ENCODE data around the gene STYX. TPM values are rescaled to one million over a fixed set of nuclear protein-coding genes. Genes with fewer than 3 reads are reported as not detected.

The STYX gene
- total RNA-seq, 1 experiment from 2014 or later, result 16.3 TPM

- TF ChIP-seq RAD21 (IDR thresholded peaks at IDR 0.05; ENCODE audit: low read depth), result 0 out of 2 replicates have a peak, but pooled peaks have one; percentile 2
- TF ChIP-seq ZNF274 (IDR thresholded peaks at IDR 0.05; ENCODE audit: low read depth, low read length), result no peak
- Histone ChIP-seq H3K4me1 (ENCODE audit: control insufficient read depth in 1 of 2, insufficient read depth in 2 of 2, low read length in 2 of 2) (no peaks in the 10 kb centered on the region), H3K79me2 (ENCODE audit: insufficient read depth, low read length) (no peaks in the 10 kb centered on the region), H3K36me3 (ENCODE audit: control insufficient read depth in 1 of 2, insufficient read depth in 2 of 2, low read length in 2 of 2) (no peaks in the 10 kb centered on the region), H2AFZ (ENCODE audit: low read depth, low read length, poor library complexity, severe bottlenecking) (no peak overlapping the region), H3K4me3 (replicated peaks in 1 of 2; ENCODE audit: low read depth in 1 of 2, low read length in 2 of 2) (no peak overlapping the region), H3K9me2 (ENCODE audit: insufficient read depth) (no peaks in the 10 kb centered on the region), H3K4me2 (ENCODE audit: low read length) (no peak overlapping the region), H3K27me3 (ENCODE audit: insufficient read depth, low read length) (no peaks in the 10 kb centered on the region), H4K20me1 (ENCODE audit: insufficient read depth) (no peaks in the 10 kb centered on the region), H3K27ac (ENCODE audit: low read depth, low read length) (no peak overlapping the region), H3K9ac (ENCODE audit: low read length) (no peak overlapping the region), H3K9me3 (ENCODE audit: control insufficient read depth in 1 of 2, insufficient read depth in 1 of 2, low read depth in 1 of 2, low read length in 2 of 2) (no peaks in the 10 kb centered on the region)
- no peak for ATAC-seq
- CTCF ChIA-PET, result no interaction called here
- BruUV-seq (replicated peaks), result no TSS peak
- POLR2A ChIA-PET, result no interaction called here
- RAD21 ChIA-PET (ENCODE audit: low non-redundant PET in 1 of 2, low total read pairs in 2 of 2, uncharacterized antibody in 2 of 2, unreplicated experiment in 2 of 2), result no interaction called here
- intact Hi-C loops (cut with micrococcal nuclease), result no loop called here
- no peak for DNase-seq (ENCODE audit: low read depth, low spot score)
Measured at GRCh38 chr14:52798826-52799225, 68.9 kb downstream of the STYX start.

DNA sequence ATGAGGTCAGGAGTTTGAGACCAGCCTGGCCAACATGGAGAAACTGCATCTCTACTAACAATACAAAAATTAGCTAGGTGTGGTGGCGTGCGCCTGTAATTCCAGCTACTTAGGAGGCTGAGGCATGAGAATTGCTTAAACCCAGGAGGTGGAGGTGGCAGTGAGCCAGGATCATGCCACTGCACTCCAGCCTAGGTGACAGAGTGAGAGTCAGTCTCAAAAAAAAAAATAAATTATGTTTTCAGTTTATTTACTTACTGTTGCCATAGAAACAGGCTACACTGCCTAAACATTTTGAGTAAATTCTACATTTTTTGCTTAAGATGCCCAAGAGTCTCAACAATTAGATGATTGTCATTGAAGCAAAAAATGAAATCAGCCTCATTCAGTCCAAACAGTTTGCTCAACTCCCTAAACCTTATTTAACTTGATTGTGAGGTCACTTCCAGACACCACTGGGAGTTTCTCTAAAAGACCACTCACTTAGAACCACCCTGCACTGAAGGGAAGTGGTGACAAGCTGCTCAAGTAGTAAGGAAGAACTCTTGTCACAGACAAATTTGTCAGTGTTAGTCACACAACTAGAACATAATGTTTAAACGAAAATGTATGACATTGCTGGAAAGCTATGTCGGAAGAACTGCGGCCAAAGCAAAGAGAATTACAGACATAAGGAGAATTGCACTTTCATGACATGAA lies 71.2 kb downstream of the STYX start:
- Histone ChIP-seq H3K9ac (ENCODE audit: low read length) (no peak overlapping the region), H3K79me2 (ENCODE audit: insufficient read depth, low read length) (no peaks in the 10 kb centered on the region), H3K4me2 (ENCODE audit: low read length) (no peak overlapping the region), H3K9me3 (ENCODE audit: control insufficient read depth in 1 of 2, insufficient read depth in 1 of 2, low read depth in 1 of 2, low read length in 2 of 2) (no peaks in the 10 kb centered on the region), H2AFZ (ENCODE audit: low read depth, low read length, poor library complexity, severe bottlenecking) (no peak overlapping the region), H4K20me1 (ENCODE audit: insufficient read depth) (no peaks in the 10 kb centered on the region), H3K4me1 (ENCODE audit: control insufficient read depth in 1 of 2, insufficient read depth in 2 of 2, low read length in 2 of 2) (no peaks in the 10 kb centered on the region), H3K9me2 (ENCODE audit: insufficient read depth) (no peaks in the 10 kb centered on the region), H3K4me3 (replicated peaks in 1 of 2; ENCODE audit: low read depth in 1 of 2, low read length in 2 of 2) (no peak overlapping the region), H3K27me3 (ENCODE audit: insufficient read depth, low read length) (no peaks in the 10 kb centered on the region), H3K27ac (ENCODE audit: low read depth, low read length) (no peak overlapping the region), H3K36me3 (ENCODE audit: control insufficient read depth in 1 of 2, insufficient read depth in 2 of 2, low read length in 2 of 2) (no peaks in the 10 kb centered on the region)
- ChIA-PET RAD21 (ENCODE audit: low non-redundant PET in 1 of 2, low total read pairs in 2 of 2, uncharacterized antibody in 2 of 2, unreplicated experiment in 2 of 2) (no interaction called here), CTCF (no interaction called here), POLR2A (no interaction called here)
- ATAC-seq, result no peak
- BruUV-seq (replicated peaks), result no TSS peak
- DNase-seq (ENCODE audit: low read depth, low spot score), result no peak
- intact Hi-C loops (cut with micrococcal nuclease), result no loop called here
- TF ChIP-seq JUND (IDR thresholded peaks at IDR 0.05) (no peak), FOSL1 (IDR thresholded peaks at IDR 0.05; ENCODE audit: low read depth) (no peak), RAD21 (IDR thresholded peaks at IDR 0.05; ENCODE audit: low read depth) (no peak), CEBPB (IDR thresholded peaks at IDR 0.05; ENCODE audit: low read depth) (no peak), ATF3 (IDR thresholded peaks at IDR 0.05) (no peak), ZNF274 (IDR thresholded peaks at IDR 0.05; ENCODE audit: low read depth, low read length) (no peak), CTCF (IDR thresholded peaks at IDR 0.05 in 2 of 3, conservative IDR thresholded peaks at IDR 0.05 in 1 of 3; ENCODE audit: borderline replicate concordance in 1 of 3, insufficient read depth in 1 of 3, low read depth in 2 of 3, low read length in 2 of 3) (no peak), ELF1 (IDR thresholded peaks at IDR 0.05; ENCODE audit: borderline replicate concordance, low read depth) (no peak), POLR2AphosphoS5 (IDR thresholded peaks at IDR 0.05; ENCODE audit: low read depth, low read length) (no peak)
- TF ChIP-seq, protein P1, sequence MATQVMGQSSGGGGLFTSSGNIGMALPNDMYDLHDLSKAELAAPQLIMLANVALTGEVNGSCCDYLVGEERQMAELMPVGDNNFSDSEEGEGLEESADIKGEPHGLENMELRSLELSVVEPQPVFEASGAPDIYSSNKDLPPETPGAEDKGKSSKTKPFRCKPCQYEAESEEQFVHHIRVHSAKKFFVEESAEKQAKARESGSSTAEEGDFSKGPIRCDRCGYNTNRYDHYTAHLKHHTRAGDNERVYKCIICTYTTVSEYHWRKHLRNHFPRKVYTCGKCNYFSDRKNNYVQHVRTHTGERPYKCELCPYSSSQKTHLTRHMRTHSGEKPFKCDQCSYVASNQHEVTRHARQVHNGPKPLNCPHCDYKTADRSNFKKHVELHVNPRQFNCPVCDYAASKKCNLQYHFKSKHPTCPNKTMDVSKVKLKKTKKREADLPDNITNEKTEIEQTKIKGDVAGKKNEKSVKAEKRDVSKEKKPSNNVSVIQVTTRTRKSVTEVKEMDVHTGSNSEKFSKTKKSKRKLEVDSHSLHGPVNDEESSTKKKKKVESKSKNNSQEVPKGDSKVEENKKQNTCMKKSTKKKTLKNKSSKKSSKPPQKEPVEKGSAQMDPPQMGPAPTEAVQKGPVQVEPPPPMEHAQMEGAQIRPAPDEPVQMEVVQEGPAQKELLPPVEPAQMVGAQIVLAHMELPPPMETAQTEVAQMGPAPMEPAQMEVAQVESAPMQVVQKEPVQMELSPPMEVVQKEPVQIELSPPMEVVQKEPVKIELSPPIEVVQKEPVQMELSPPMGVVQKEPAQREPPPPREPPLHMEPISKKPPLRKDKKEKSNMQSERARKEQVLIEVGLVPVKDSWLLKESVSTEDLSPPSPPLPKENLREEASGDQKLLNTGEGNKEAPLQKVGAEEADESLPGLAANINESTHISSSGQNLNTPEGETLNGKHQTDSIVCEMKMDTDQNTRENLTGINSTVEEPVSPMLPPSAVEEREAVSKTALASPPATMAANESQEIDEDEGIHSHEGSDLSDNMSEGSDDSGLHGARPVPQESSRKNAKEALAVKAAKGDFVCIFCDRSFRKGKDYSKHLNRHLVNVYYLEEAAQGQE (IDR thresholded peaks at IDR 0.05; ENCODE audit: low read depth), result no peak
- TF ChIP-seq, protein P2, sequence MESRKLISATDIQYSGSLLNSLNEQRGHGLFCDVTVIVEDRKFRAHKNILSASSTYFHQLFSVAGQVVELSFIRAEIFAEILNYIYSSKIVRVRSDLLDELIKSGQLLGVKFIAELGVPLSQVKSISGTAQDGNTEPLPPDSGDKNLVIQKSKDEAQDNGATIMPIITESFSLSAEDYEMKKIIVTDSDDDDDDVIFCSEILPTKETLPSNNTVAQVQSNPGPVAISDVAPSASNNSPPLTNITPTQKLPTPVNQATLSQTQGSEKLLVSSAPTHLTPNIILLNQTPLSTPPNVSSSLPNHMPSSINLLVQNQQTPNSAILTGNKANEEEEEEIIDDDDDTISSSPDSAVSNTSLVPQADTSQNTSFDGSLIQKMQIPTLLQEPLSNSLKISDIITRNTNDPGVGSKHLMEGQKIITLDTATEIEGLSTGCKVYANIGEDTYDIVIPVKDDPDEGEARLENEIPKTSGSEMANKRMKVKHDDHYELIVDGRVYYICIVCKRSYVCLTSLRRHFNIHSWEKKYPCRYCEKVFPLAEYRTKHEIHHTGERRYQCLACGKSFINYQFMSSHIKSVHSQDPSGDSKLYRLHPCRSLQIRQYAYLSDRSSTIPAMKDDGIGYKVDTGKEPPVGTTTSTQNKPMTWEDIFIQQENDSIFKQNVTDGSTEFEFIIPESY (IDR thresholded peaks at IDR 0.05; ENCODE audit: extremely low read depth, insufficient replicate concordance, low read length), result no peak
